Peyer's patch (tissue), 4 donors: ENCODE measurements around the gene SPINK14. TPM values are rescaled to one million over a fixed set of nuclear protein-coding genes. Genes with fewer than 3 reads are reported as not detected.

ENCODE experiments used
- DNase-seq, 3 donors: peaks; one replicate each; pipeline ENCODE4 v3.0.0-alpha.2; 2017 to 2019
- H3K27ac ChIP-seq, 4 donors: fragments of 200-600 bp; sonication (generic); one replicate each; pipeline ENCODE4 v1.5.1; 2016 to 2019
- H3K27me3 ChIP-seq, 2 donors: fragments of 200-600 bp; sonication (generic); one replicate each; pipeline ENCODE4 v1.5.1; 2019
- H3K36me3 ChIP-seq, 3 donors: fragments of 200-600 bp; sonication (generic); one replicate each; pipeline ENCODE4 v1.5.1; 2016 to 2019
- H3K4me1 ChIP-seq, 4 donors: fragments of 200-600 bp; sonication (generic); one replicate each; pipeline ENCODE4 v1.5.1; 2016 to 2019
- H3K4me3 ChIP-seq, 4 donors: fragments of 200-600 bp; sonication (generic); 1 replicate in 3 of 4; 2 replicates in 1 of 4; pipeline ENCODE4 v1.5.1; 2016 to 2019; ENCODE audit warnings: mild to moderate bottlenecking in 1 of 4
- H3K9me3 ChIP-seq, 4 donors: fragments of 200-600 bp; sonication (generic); one replicate each; pipeline ENCODE4 v1.5.1; 2016 to 2019; ENCODE audit warnings: mild to moderate bottlenecking in 1 of 4
- CTCF ChIP-seq, 6 experiments: fragments of 450-650 bp in 4 of 6; fragments of 200-600 bp in 2 of 6; sonication (generic) in 1 of 6; IDR thresholded peaks; one replicate each; pipeline ENCODE4 v1.5.1; 2017 to 2019; ENCODE audit warnings: antibody characterized with exemption in 6 of 6, mild to moderate bottlenecking in 3 of 6, moderate library complexity in 1 of 6
- POLR2A ChIP-seq, 2 donors: fragments of 450-650 bp; IDR thresholded peaks; one replicate each; pipeline ENCODE4 v1.5.1; 2017; ENCODE audit warnings: antibody characterized with exemption in 2 of 2, mild to moderate bottlenecking in 2 of 2, moderate library complexity in 2 of 2
- total RNA-seq, 4 donors: library from RNA; depleted of rRNA; stranded (reverse); fragments of >200 nt; gene quantifications; one replicate each; pipeline ENCODE4 v1.1.0, GENCODE V29; 2016

SPINK14 gene
- total RNA-seq, 4 donors from 2014 or later = not detected

DNA sequence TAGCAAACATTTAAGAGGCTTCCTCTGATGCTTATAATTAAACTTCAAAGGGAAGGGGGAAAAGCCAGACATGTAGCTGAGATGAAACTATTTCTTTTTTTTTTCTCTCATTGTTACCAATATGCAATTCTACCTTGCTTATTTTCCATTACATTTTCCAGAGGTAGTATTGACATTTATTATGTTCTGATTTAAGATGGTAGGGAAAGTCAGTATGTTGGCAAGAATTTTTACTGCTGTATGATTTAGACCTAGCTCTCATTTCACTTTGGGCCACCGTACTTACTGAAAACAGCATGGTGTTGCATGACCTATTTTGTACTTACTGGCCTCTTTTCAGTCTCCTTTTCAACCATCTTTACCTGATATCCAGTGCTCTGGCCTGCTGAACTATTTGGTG lies 24.9 kb downstream of the SPINK14 start:
- TF ChIP-seq POLR2A (IDR thresholded peaks at IDR 0.05) (no peak), CTCF (IDR thresholded peaks at IDR 0.05) (no peak)
- no peak for DNase-seq
- no peaks in the 10 kb centered on the region for H3K27me3 ChIP-seq
- no peaks in the 10 kb centered on the region for H3K36me3 ChIP-seq
- no peak overlapping the region for H3K4me3 ChIP-seq
- no peaks in the 10 kb centered on the region for H3K4me1 ChIP-seq
- no peak overlapping the region for H3K27ac ChIP-seq
- H3K9me3 ChIP-seq = no peaks in the 10 kb centered on the region

- Histone ChIP-seq H3K9me3 (no peaks in the 10 kb centered on the region), H3K4me1 (no peaks in the 10 kb centered on the region), H3K27ac (no peak overlapping the region), H3K4me3 (no peak overlapping the region), H3K36me3 (no peaks in the 10 kb centered on the region), H3K27me3 (no peaks in the 10 kb centered on the region)
- TF ChIP-seq POLR2A (IDR thresholded peaks at IDR 0.05) (no peak), CTCF (IDR thresholded peaks at IDR 0.05) (no peak)
- DNase-seq = no peak
Observed at GRCh38 chr5:148201151-148201550, 32.8 kb downstream of the SPINK14 start.

DNA sequence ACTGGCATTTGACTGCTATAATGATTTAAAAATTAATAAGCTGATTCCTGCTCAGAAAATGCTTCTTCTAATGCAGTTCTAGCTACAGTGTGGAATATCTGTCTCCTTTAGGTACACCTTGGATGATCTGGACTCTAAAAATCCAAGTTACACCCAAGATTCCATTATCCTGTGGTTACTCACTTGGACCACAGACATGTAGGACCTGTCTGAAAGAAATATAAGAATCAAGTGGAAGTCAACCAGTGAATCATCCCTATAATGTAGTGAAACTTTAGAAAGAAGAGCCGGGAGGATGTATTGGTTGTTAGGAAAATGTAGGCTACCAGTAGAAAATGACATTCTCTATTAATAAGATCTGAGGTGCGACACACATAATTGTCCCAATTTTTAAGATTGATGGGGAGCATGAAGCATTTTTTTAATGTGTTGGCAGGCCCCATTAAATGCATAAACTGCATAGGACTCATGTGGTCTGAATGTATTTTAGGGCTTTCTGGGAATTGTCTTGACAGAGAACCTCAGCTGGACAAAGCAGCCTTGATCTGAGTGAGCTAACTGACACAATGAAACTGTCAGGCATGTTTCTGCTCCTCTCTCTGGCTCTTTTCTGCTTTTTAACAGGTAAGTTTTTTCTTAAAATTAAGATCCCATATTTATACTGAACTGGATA lies 34.3 kb downstream of the SPINK14 start, which contains the start of gene SPINK6:
SPINK6 (plus strand) TSS at position 512 of the 673 bp plus-strand sequence; CDS start at position 567, 55 bp downstream.
- no peak for TF ChIP-seq CTCF (IDR thresholded peaks at IDR 0.05)
- no peak for TF ChIP-seq POLR2A (IDR thresholded peaks at IDR 0.05)
- H3K4me1 ChIP-seq = no peaks in the 10 kb centered on the region
- no peak for DNase-seq
- no peaks in the 10 kb centered on the region for H3K27me3 ChIP-seq
- no peak within 1 kb of the TSS for H3K27ac ChIP-seq
- H3K4me3 ChIP-seq = no peak within 1 kb of the TSS
- no peaks in the 10 kb centered on the region for H3K9me3 ChIP-seq
- no peaks in the 10 kb centered on the region for H3K36me3 ChIP-seq

GRCh38 chr5:148205044-148205806 lies 36.9 kb downstream of the SPINK14 start:
- Histone ChIP-seq H3K36me3 (no peaks in the 10 kb centered on the region), H3K4me3 (no peak overlapping the region), H3K4me1 (no peaks in the 10 kb centered on the region), H3K27me3 (no peaks in the 10 kb centered on the region), H3K27ac (no peak overlapping the region), H3K9me3 (no peaks in the 10 kb centered on the region)
- no peak for DNase-seq
- TF ChIP-seq CTCF (IDR thresholded peaks at IDR 0.05) (no peak), POLR2A (IDR thresholded peaks at IDR 0.05) (no peak)

DNA sequence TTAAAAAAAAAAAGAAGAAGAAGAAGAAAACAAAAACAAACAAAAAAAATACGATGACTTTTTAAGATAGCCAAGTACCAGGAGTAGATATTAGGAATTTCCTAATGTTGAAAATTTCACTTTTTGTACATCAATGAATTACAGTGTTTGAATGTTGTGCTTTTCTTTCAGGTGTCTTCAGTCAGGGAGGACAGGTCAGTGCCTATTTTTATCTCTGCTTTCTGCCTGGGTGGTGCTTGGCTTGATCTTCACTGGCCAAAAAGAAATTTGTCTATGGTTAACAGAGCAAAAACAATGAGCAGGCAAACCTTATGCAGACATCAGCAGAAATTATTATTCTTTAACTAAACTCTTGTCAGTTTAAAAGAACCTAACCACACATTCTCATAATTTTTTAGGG lies 37.5 kb downstream of the SPINK14 start:
- H3K4me1 ChIP-seq = no peaks in the 10 kb centered on the region

More for the DNA sequence above, 37.5 kb downstream of the SPINK14 start:
- Histone ChIP-seq H3K27ac (no peak overlapping the region), H3K9me3 (no peaks in the 10 kb centered on the region), H3K27me3 (no peaks in the 10 kb centered on the region), H3K36me3 (no peaks in the 10 kb centered on the region), H3K4me3 (no peak overlapping the region)
- no peak for DNase-seq
- TF ChIP-seq CTCF (IDR thresholded peaks at IDR 0.05) (no peak), POLR2A (IDR thresholded peaks at IDR 0.05) (no peak)
